WTC11 (cell line): ENCODE results near the gene SOX6. TPM values are rescaled to one million over a fixed set of nuclear protein-coding genes. Genes with fewer than 3 reads are reported as not detected.

Experiments
- ATAC-seq: fragments of 200-7000 bp; cut with Tn5 transposase; 2 replicates; pipeline ENCODE4 v1.10.0; 2021; ENCODE audit warnings: mild to moderate bottlenecking, moderate library complexity
- CTCF ChIA-PET: fragments of 300-600 bp; sonication (Branson Sonifier 250); formaldehyde crosslinking; loops from one replicate; lab custom pipeline; 2021; ENCODE audit warnings: antibody characterized with exemption; lab: Charles Lee
- POLR2A ChIA-PET: fragments of 350-600 bp; sonication (Branson Sonifier 250); formaldehyde crosslinking; loops from one replicate; lab custom pipeline; 2021; ENCODE audit warnings: antibody characterized with exemption; lab: Charles Lee
- DNase-seq: peaks from one replicate; pipeline ENCODE4 v3.0.0; 2021; ENCODE audit warnings: low spot score
- H3K27ac Mint-ChIP-seq: 2 replicates; pipeline ENCODE4 v1.8.0; 2021; ENCODE audit warnings: mixed read lengths
- H3K27me3 Mint-ChIP-seq: 2 replicates; pipeline ENCODE4 v1.8.0; 2021; ENCODE audit warnings: low read depth, mild to moderate bottlenecking, moderate library complexity, mixed read lengths
- H3K36me3 Mint-ChIP-seq: 2 replicates; pipeline ENCODE4 v1.8.0; 2021; ENCODE audit warnings: mixed read lengths
- H3K4me1 Mint-ChIP-seq: 2 replicates; pipeline ENCODE4 v1.8.0; 2022; ENCODE audit warnings: mixed read lengths
- H3K4me3 Mint-ChIP-seq: 2 replicates; pipeline ENCODE4 v1.8.0; 2021; ENCODE audit warnings: mild to moderate bottlenecking, moderate library complexity, mixed read lengths
- H3K9me3 Mint-ChIP-seq: 2 replicates; pipeline ENCODE4 v1.8.0; 2021; ENCODE audit warnings: mixed read lengths
- ETV6 ChIP-seq: sonication (generic); formaldehyde crosslinking; IDR thresholded peaks from 2 replicates; pipeline ENCODE4 v1.8.1; 2022; ENCODE audit warnings: mild to moderate bottlenecking, missing genetic modification reagents
- FOXK1 ChIP-seq: sonication (generic); formaldehyde crosslinking; IDR thresholded peaks from 2 replicates; pipeline ENCODE4 v1.8.0; 2022; ENCODE audit warnings: mild to moderate bottlenecking, moderate library complexity, missing genetic modification reagents
- GTF2I ChIP-seq: fragments of 250-450 bp; sonication (Bioruptor Pico); conservative IDR thresholded peaks from 2 replicates; pipeline ENCODE4 v1.4.0; 2021; ENCODE audit warnings: mild to moderate bottlenecking
- KAT7 ChIP-seq: sonication (generic); formaldehyde crosslinking; IDR thresholded peaks from 2 replicates; pipeline ENCODE4 v1.8.1; 2023; ENCODE audit warnings: missing genetic modification reagents, mild to moderate bottlenecking, borderline replicate concordance
- MYBL2 ChIP-seq: sonication (generic); formaldehyde crosslinking; IDR thresholded peaks from 2 replicates; pipeline ENCODE4 v1.8.1; 2023; ENCODE audit warnings: mild to moderate bottlenecking, moderate library complexity, missing genetic modification reagents
- NR1H2 ChIP-seq: sonication (generic); formaldehyde crosslinking; IDR thresholded peaks from 2 replicates; pipeline ENCODE4 v1.9.0; 2021; ENCODE audit warnings: mild to moderate bottlenecking, moderate library complexity, missing genetic modification reagents
- OVOL2 ChIP-seq: fragments of 250-450 bp; sonication (Bioruptor Pico); IDR thresholded peaks from 2 replicates; pipeline ENCODE4 v1.9.0; 2021; ENCODE audit warnings: mild to moderate bottlenecking, borderline replicate concordance
- PRRX2 ChIP-seq: fragments of 250-450 bp; sonication (Bioruptor Pico); IDR thresholded peaks from 2 replicates; pipeline ENCODE4 v1.8.0; 2021; ENCODE audit warnings: mild to moderate bottlenecking
- TP53 ChIP-seq: sonication (generic); formaldehyde crosslinking; IDR thresholded peaks from 2 replicates; pipeline ENCODE4 v1.8.1; 2023; ENCODE audit warnings: mild to moderate bottlenecking, missing genetic modification reagents
- ZNF121 ChIP-seq: sonication (generic); formaldehyde crosslinking; IDR thresholded peaks from 2 replicates; pipeline ENCODE4 v1.8.0; 2023; ENCODE audit warnings: missing genetic modification reagents
- ZNF232 ChIP-seq: sonication (generic); formaldehyde crosslinking; IDR thresholded peaks from 2 replicates; pipeline ENCODE4 v1.8.0; 2022; ENCODE audit warnings: mild to moderate bottlenecking, missing genetic modification reagents
- ZNF671 ChIP-seq: fragments of 250-450 bp; sonication (Bioruptor Pico); IDR thresholded peaks from 2 replicates; pipeline ENCODE4 v1.8.0; 2021; ENCODE audit warnings: mild to moderate bottlenecking
- total RNA-seq: library from RNA; stranded (reverse); gene quantifications from 3 replicates; pipeline ENCODE4 v1.2.3, GENCODE V29; 2021
- TF ChIP-seq, protein P1 (sequence below): sonication (generic); formaldehyde crosslinking; IDR thresholded peaks from 2 replicates; pipeline ENCODE4 v1.8.1; 2022; ENCODE audit warnings: low read depth, mild to moderate bottlenecking, moderate library complexity, missing genetic modification reagents, borderline replicate concordance
- TF ChIP-seq, protein P2 (sequence below): sonication (generic); formaldehyde crosslinking; IDR thresholded peaks from 2 replicates; pipeline ENCODE4 v1.8.1; 2023; ENCODE audit warnings: mild to moderate bottlenecking, missing genetic modification reagents, moderate library complexity
- TF ChIP-seq, protein P3 (sequence below): sonication (generic); formaldehyde crosslinking; IDR thresholded peaks from 2 replicates; pipeline ENCODE4 v1.8.1; 2022; ENCODE audit warnings: mild to moderate bottlenecking, missing genetic modification reagents, moderate library complexity, borderline replicate concordance
- TF ChIP-seq, protein P4 (sequence below): fragments of 250-450 bp; sonication (Bioruptor Pico); IDR thresholded peaks from 2 replicates; pipeline ENCODE4 v1.9.0; 2021; ENCODE audit warnings: mild to moderate bottlenecking
- TF ChIP-seq, protein P5 (sequence below): sonication (generic); formaldehyde crosslinking; IDR thresholded peaks from 2 replicates; pipeline ENCODE4 v1.8.0; 2022; ENCODE audit warnings: mild to moderate bottlenecking, missing genetic modification reagents
- TF ChIP-seq, protein P6 (sequence below): sonication (generic); formaldehyde crosslinking; IDR thresholded peaks from 2 replicates; pipeline ENCODE4 v1.8.0; 2023; ENCODE audit warnings: missing genetic modification reagents

SOX6 gene
- total RNA-seq, 1 experiment from 2014 or later = 0.13 TPM

DNA sequence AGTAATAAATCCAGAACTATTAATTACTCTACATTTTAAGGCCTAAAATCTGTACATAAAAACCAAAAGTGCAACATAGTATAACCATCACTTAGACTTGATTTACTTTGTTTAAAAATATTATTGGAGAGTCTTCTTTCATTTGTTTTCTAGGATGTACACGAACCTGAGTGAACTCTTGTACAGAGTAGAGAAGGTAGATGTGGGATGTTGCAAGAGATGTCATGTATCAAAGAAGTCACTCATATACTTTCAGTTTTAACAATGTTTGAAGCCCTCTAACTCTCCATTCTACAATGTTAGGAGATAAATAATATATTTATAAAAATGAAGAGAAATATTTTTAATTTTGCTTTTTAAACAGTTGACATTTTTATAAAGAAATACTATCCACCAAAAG is 38.6 kb downstream of the SOX6 start (continued):
- TF ChIP-seq, protein P1, sequence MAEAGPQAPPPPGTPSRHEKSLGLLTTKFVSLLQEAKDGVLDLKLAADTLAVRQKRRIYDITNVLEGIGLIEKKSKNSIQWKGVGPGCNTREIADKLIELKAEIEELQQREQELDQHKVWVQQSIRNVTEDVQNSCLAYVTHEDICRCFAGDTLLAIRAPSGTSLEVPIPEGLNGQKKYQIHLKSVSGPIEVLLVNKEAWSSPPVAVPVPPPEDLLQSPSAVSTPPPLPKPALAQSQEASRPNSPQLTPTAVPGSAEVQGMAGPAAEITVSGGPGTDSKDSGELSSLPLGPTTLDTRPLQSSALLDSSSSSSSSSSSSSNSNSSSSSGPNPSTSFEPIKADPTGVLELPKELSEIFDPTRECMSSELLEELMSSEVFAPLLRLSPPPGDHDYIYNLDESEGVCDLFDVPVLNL (CRISPR knock-in tag) = no peak

DNA sequence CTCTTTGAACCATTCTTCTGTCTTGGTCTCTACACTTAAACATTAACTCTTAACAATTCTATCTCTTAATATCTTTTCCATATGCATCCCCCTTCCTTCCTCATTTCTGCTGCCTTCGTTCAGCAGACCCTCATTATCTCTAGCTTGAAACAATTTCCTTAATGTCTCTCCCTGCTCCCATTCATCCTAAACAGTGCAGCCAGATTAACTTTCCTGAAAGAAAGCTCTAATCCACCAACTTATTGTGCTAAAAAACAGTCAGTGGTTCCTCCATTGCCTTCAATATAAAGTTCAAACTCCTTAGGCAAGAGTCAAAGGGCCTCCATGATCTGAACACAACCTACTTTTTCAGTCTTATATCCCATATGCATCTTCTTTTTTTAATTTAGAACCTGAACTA is 42.5 kb downstream of the SOX6 start:
- no peaks in the 10 kb centered on the region for H3K9me3 Mint-ChIP-seq
- POLR2A ChIA-PET = no interaction called here

DNA sequence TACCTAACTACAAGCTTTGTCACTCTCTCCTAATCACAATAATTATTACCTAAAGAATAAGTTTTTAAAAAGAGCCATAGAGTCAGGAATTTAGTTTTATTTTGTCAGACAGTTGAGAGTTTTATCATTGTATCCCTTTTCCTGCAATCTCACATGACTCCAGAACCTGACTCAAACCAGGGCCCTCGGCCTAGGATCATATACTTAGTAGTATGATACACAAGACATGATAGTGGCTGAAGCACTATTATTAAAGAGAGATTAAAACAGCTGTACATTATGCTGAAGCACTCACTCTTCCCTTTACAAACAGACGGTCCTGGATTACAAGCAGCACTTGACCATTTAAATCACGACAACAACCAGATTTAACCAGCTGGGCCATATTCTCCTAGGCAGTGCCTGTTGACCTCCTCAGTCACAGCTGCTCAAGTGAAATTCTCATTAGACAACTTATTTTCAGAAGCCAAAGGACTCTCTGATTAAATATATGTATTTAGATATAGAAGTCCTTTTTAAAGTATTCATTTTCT is 44.0 kb downstream of the SOX6 start:
- CTCF ChIA-PET = no interaction called here
- Mint-ChIP-seq H3K4me1 (no peaks in the 10 kb centered on the region), H3K27ac (no peak overlapping the region), H3K36me3 (no peaks in the 10 kb centered on the region), H3K4me3 (no peak overlapping the region), H3K27me3 (no peaks in the 10 kb centered on the region), H3K9me3 (no peaks in the 10 kb centered on the region)
- POLR2A ChIA-PET = no interaction called here
- ATAC-seq = no peak
- no peak for DNase-seq
- TF ChIP-seq, protein P2, sequence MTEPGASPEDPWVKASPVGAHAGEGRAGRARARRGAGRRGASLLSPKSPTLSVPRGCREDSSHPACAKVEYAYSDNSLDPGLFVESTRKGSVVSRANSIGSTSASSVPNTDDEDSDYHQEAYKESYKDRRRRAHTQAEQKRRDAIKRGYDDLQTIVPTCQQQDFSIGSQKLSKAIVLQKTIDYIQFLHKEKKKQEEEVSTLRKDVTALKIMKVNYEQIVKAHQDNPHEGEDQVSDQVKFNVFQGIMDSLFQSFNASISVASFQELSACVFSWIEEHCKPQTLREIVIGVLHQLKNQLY (CRISPR knock-in tag) = no peak
- TF ChIP-seq TP53 (CRISPR knock-in tag) = no peak
- TF ChIP-seq NR1H2 (CRISPR knock-in tag) = no peak
- TF ChIP-seq, protein P3, sequence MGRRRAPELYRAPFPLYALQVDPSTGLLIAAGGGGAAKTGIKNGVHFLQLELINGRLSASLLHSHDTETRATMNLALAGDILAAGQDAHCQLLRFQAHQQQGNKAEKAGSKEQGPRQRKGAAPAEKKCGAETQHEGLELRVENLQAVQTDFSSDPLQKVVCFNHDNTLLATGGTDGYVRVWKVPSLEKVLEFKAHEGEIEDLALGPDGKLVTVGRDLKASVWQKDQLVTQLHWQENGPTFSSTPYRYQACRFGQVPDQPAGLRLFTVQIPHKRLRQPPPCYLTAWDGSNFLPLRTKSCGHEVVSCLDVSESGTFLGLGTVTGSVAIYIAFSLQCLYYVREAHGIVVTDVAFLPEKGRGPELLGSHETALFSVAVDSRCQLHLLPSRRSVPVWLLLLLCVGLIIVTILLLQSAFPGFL (CRISPR knock-in tag) = no peak
- no peak for TF ChIP-seq ZNF121 (CRISPR knock-in tag)
- TF ChIP-seq OVOL2 = no peak
- no peak for TF ChIP-seq ZNF671 (CRISPR knock-in tag)
- TF ChIP-seq KAT7 = no peak
- TF ChIP-seq ETV6 (CRISPR knock-in tag) = no peak
- TF ChIP-seq, protein P4, sequence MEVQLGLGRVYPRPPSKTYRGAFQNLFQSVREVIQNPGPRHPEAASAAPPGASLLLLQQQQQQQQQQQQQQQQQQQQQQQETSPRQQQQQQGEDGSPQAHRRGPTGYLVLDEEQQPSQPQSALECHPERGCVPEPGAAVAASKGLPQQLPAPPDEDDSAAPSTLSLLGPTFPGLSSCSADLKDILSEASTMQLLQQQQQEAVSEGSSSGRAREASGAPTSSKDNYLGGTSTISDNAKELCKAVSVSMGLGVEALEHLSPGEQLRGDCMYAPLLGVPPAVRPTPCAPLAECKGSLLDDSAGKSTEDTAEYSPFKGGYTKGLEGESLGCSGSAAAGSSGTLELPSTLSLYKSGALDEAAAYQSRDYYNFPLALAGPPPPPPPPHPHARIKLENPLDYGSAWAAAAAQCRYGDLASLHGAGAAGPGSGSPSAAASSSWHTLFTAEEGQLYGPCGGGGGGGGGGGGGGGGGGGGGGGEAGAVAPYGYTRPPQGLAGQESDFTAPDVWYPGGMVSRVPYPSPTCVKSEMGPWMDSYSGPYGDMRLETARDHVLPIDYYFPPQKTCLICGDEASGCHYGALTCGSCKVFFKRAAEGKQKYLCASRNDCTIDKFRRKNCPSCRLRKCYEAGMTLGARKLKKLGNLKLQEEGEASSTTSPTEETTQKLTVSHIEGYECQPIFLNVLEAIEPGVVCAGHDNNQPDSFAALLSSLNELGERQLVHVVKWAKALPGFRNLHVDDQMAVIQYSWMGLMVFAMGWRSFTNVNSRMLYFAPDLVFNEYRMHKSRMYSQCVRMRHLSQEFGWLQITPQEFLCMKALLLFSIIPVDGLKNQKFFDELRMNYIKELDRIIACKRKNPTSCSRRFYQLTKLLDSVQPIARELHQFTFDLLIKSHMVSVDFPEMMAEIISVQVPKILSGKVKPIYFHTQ (CRISPR knock-in tag) = no peak
- TF ChIP-seq, protein P5, sequence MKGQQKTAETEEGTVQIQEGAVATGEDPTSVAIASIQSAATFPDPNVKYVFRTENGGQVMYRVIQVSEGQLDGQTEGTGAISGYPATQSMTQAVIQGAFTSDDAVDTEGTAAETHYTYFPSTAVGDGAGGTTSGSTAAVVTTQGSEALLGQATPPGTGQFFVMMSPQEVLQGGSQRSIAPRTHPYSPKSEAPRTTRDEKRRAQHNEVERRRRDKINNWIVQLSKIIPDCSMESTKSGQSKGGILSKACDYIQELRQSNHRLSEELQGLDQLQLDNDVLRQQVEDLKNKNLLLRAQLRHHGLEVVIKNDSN (CRISPR knock-in tag) = no peak
- TF ChIP-seq, protein P6, sequence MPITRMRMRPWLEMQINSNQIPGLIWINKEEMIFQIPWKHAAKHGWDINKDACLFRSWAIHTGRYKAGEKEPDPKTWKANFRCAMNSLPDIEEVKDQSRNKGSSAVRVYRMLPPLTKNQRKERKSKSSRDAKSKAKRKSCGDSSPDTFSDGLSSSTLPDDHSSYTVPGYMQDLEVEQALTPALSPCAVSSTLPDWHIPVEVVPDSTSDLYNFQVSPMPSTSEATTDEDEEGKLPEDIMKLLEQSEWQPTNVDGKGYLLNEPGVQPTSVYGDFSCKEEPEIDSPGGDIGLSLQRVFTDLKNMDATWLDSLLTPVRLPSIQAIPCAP (CRISPR knock-in tag) = no peak

More for the DNA sequence above, 42.5 kb downstream of the SOX6 start:
- TF ChIP-seq ZNF232 (CRISPR knock-in tag) (no peak), FOXK1 (CRISPR knock-in tag) (no peak), MYBL2 (no peak), GTF2I (CRISPR knock-in tag) (no peak), PRRX2 (CRISPR knock-in tag) (no peak)
- TF ChIP-seq, protein P1 (CRISPR knock-in tag) = no peak
- DNase-seq (no peak), ATAC-seq (no peak)
- no peak overlapping the region for H3K4me3 Mint-ChIP-seq
- H3K27me3 Mint-ChIP-seq = no peaks in the 10 kb centered on the region
- H3K36me3 Mint-ChIP-seq = no peaks in the 10 kb centered on the region
- CTCF ChIA-PET = no interaction called here
- H3K4me1 Mint-ChIP-seq = no peaks in the 10 kb centered on the region
- H3K27ac Mint-ChIP-seq = no peak overlapping the region
